ENCODE measurements around the gene CTDSPL2.
"Not testable (repeated sequence)": the region's sequence is repeated elsewhere in the genome, so short reads cannot be mapped to it uniquely, and the experiment has no call there.

Gene CTDSPL2

DNA sequence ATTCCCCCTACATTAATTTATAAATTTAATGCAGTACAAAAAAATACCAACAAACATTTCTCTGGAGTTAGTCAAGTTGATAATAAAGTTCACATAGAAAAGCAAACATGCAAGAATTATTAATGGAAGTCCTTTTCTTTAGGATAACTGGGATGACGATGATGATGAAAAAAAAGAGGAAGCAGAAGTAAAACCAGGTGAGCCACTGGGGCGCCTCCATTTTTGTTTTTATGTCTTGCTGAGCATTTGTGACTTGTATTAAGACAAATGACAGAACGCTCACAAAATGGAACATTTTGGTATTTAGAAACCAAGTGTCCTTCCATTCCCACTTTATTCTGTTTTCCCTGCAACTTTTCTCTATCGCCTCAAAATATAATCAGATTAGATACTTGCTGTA lies 123.3 kb downstream of the CTDSPL2 start:
- H3K4me3 ChIP-seq (ENCODE audit: low read depth, low read length) = no peak overlapping the region
- no peak for DNase-seq (ENCODE audit: low read depth)
- TF ChIP-seq, protein P1, sequence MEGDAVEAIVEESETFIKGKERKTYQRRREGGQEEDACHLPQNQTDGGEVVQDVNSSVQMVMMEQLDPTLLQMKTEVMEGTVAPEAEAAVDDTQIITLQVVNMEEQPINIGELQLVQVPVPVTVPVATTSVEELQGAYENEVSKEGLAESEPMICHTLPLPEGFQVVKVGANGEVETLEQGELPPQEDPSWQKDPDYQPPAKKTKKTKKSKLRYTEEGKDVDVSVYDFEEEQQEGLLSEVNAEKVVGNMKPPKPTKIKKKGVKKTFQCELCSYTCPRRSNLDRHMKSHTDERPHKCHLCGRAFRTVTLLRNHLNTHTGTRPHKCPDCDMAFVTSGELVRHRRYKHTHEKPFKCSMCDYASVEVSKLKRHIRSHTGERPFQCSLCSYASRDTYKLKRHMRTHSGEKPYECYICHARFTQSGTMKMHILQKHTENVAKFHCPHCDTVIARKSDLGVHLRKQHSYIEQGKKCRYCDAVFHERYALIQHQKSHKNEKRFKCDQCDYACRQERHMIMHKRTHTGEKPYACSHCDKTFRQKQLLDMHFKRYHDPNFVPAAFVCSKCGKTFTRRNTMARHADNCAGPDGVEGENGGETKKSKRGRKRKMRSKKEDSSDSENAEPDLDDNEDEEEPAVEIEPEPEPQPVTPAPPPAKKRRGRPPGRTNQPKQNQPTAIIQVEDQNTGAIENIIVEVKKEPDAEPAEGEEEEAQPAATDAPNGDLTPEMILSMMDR (conservative IDR thresholded peaks at IDR 0.05; ENCODE audit: low read depth, low read length) = no peak

DNA sequence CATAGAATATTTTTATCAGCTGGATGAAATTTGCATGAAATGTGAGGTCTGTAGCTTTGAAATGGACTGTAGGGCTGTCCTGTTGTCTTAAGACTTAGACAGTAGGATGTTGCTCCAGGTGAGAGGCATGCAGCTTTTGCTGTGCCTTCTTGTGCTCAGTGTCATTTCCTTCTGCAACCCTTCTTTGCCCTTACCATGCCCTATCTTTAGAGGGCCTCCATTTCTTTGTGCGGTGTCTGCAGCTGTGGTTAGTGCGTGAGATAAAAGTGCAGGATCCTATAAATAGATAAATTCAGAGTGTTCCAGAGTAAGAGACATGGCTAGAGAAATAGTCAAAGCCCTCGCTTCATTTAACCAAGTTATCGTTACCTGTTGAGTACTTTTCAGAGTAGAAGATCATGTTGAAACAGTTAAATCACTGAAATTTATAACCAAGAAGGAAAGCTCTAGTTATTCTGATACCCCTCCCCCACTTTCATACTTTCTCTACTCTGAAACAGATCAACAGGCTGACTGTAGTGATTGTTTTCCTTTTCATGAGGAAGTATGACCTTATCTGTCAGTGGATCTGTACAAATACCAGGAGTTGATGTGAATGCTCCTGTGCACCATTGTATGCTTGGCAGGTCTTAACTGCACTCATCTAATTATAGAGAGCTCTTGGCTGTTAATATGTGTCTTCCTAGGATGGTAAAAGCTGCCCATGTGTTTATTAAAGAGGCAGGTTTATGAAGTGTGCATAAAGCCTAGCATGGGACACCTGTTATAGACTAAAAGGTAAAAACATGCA lies 127.7 kb downstream of the CTDSPL2 start:
- no peak overlapping the region for H3K4me3 ChIP-seq (ENCODE audit: low read depth, low read length)
- TF ChIP-seq, protein P1 (conservative IDR thresholded peaks at IDR 0.05; ENCODE audit: low read depth, low read length) = no peak
- peak; percentile 37 for DNase-seq (ENCODE audit: low read depth)

DNA sequence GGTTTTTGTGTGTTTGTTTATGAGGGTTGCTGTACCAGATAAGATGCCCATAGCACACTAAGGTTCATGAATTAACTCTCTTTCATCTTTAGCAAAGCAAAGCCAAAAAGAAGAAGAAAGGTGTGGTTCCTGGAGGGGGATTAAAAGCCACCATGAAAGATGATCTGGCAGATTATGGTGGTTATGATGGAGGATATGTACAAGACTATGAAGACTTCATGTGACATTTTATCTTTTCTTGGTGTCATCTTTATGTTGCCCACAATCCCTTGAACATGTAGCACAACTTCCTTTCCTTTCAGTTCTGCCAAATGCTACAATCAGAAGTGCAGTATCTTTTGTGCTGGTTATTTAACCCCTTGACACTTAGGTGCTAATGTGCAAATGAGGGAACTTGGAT lies 133.5 kb downstream of the CTDSPL2 start:
- not testable (repeated sequence) for DNase-seq (ENCODE audit: low read depth); H3K4me3 ChIP-seq (ENCODE audit: low read depth, low read length)

DNA sequence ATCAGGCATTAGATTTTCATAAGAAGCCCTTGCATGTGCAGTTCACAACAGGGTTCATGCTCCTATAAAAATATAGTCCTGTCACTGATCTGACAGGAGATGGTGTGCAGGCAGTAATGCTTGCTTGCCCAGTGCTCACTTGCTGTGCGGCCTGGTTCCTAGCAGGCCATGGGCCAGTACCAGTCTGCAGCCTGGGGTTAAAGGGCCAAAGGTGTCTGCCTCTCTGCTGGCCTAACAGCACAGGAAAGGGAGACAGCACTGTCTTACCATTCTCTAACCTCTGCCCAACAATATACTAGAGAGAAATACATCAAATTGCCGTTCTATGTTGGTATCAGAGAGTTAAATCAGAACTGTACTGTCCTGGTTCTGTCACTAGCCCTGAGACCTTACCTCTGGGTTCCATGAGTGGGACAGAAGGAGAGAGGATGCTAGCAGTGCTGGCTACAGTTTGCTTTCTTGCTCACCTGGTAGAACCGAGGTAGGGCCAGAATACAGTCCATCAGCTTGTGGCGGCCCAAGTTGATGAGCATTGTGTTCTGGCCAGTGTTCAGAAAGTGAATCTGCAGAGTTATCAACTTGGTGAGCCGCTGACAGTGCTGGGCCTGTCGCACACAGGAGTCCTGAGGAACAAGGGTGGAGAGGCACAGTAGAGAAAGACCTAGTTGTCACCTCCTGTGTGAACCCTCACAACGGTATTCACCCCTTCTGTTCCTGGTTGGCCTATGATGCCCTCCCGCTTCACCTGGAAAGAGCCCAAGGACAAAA lies 138.1 kb downstream of the CTDSPL2 start:
- TF ChIP-seq, protein P1 (conservative IDR thresholded peaks at IDR 0.05; ENCODE audit: low read depth, low read length) = no peak
- DNase-seq (ENCODE audit: low read depth) = no peak
- H3K4me3 ChIP-seq (ENCODE audit: low read depth, low read length) = no peak overlapping the region

DNA sequence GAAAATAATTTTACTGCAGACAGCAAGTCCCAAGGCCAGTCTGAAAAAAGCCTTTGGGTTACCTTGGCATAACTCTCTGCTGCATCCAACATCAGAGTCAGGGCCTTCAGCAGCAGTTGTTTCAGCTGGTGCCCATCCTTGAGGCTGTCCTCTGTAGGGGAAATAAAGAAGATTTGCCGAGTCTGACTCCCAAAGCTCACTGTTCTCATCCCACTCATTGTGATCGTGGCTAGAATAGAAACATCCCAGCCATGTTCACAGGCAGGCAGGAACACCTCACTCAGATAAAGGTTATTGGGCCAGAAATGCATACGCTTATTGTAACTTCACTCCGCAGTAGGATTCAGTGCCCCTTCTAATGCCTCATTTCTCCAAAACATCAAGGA lies 138.7 kb downstream of the CTDSPL2 start:
- H3K4me3 ChIP-seq (ENCODE audit: low read depth, low read length) = no peak overlapping the region
- DNase-seq (ENCODE audit: low read depth) = no peak
- TF ChIP-seq, protein P1 (conservative IDR thresholded peaks at IDR 0.05; ENCODE audit: low read depth, low read length) = no peak

DNA sequence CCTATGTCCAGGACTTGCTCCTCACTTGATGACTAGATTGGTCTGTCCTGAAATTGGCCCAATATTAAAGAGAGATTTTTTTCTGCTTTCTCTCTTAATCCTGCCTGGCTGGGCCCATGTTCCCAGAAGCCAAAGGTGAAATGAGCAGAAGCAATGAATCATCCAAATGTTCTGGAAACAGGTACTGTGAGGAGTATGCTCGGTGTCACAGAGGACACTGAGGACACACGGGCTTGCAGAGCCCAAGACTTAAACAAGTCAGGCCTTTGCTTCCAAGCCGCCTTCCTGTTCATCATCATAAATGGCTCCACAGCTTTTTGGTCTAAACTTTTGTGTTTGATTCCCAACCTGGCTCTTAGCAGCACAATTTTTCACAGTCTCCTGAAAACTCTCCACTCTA lies 140.9 kb downstream of the CTDSPL2 start:
- DNase-seq (ENCODE audit: low read depth) = no peak
- H3K4me3 ChIP-seq (ENCODE audit: low read depth, low read length) = no peak overlapping the region
- TF ChIP-seq, protein P1 (conservative IDR thresholded peaks at IDR 0.05; ENCODE audit: low read depth, low read length) = no peak

DNA sequence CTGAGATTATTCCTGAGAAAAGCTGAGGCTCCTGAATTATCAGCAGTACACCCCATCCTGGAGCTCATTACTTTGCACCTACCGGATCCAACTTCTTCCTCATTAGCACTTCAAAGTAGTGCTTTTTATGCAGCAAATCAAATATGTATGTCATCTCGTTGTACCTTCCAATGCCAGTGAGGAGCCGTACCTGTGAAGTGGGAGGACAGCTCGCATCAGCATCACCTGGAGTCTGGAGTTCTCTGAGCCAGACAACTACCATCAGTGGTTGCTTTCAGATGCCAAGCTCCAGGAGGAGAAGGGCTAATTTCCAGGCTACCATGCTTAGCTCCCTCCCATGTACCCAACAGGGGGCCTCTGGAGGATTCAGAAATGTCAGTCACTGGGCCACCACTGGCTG lies 141.9 kb downstream of the CTDSPL2 start:
- H3K4me3 ChIP-seq (ENCODE audit: low read depth, low read length) = no peak overlapping the region
- no peak for DNase-seq (ENCODE audit: low read depth)
- TF ChIP-seq, protein P1 (conservative IDR thresholded peaks at IDR 0.05; ENCODE audit: low read depth, low read length) = no peak

Data from choroid plexus epithelial cell (primary cell).